Bone marrow (tissue), 2 donors: Measurements from ENCODE around the gene GOLT1B.

ENCODE experiments used
- DNase-seq, 2 donors: peaks; one replicate each; lab custom pipeline; 2025; lab: John Stamatoyannopoulos, UW

The GOLT1B gene

GRCh38 chr12:21566223-21566906 lies 64.8 kb downstream of the GOLT1B start:
- DNase-seq, result no peak

DNA sequence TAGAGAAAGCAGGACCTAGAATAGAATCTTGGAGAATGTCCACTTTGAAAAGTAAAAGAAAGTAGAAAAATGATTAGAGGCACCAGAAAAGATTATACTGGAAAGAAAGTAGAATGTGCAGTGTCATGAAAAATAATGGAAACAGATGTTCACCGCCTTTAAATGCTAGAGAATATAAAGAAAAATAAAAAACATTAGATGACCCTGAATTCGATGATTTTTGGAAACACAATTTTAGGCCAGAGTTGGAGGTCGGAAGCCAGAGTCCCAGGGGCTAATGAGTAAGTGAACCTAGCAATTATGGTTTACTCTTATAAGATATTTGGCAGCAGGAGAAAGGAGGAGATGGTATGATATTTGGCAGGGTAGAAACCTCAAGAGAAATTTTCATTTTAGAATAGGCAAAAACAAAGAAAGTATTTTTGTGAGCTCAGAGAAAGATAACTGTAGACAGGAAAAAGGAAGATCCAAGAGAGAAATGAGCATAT lies 65.4 kb downstream of the GOLT1B start:
- DNase-seq, result no peak
